OCI-LY7 (cell line): ENCODE measurements around the gene MYO18B. TPM values are rescaled to one million over a fixed set of nuclear protein-coding genes. Genes with fewer than 3 reads are reported as not detected.

Experiments used
- BruUV-seq: library from RNA; stranded (reverse); fragments of 400-500 nt; replicated peaks from 2 replicates; lab custom pipeline; 2021; lab: Mats Ljungman, UMichigan
- CTCF ChIA-PET: fragments of 300-600 bp; sonication (Branson Sonifier 250); formaldehyde crosslinking; loops from one replicate; lab custom pipeline; 2022; ENCODE audit warnings: antibody characterized with exemption; ENCODE audit not compliant: unreplicated experiment; lab: Charles Lee
- POLR2A ChIA-PET: fragments of 300-600 bp; sonication (Branson Sonifier 250); formaldehyde crosslinking; loops from one replicate; lab custom pipeline; 2022; ENCODE audit warnings: antibody characterized with exemption; lab: Charles Lee
- DNase-seq: peaks from one replicate; pipeline ENCODE4 v3.0.0-alpha.2; 2015; ENCODE audit warnings: low spot score
- H2AFZ ChIP-seq: fragments of 200-600 bp; sonication (generic), shearing (Covaris generic); 2 replicates; pipeline ENCODE4 v1.6.1; 2014; ENCODE audit warnings: mild to moderate bottlenecking, antibody characterized with exemption, low read length, moderate library complexity
- H3K27ac ChIP-seq: fragments of 200-600 bp; sonication (generic); 2 replicates; pipeline ENCODE4 v1.5.1; 2014; ENCODE audit warnings: mixed run types, low read depth, mild to moderate bottlenecking, moderate library complexity, low read length, inconsistent platforms; ENCODE audit not compliant: poor library complexity, severe bottlenecking
- H3K36me3 ChIP-seq: fragments of 200-600 bp; sonication (generic); 2 replicates; pipeline ENCODE4 v1.6.1; 2014; ENCODE audit warnings: mild to moderate bottlenecking, antibody characterized with exemption, low read length, moderate library complexity, mixed read lengths; ENCODE audit not compliant: insufficient read depth
- H3K4me1 ChIP-seq: fragments of 200-600 bp; sonication (generic); 2 replicates; pipeline ENCODE4 v1.5.1; 2014; ENCODE audit warnings: mild to moderate bottlenecking, low read length; ENCODE audit not compliant: insufficient read depth, poor library complexity, severe bottlenecking
- H3K4me2 ChIP-seq: fragments of 200-600 bp; sonication (generic); 2 replicates; pipeline ENCODE4 v1.6.1; 2014; ENCODE audit warnings: mild to moderate bottlenecking, low read length
- H3K4me3 ChIP-seq: fragments of 200-600 bp; sonication (generic); 2 replicates; pipeline ENCODE4 v1.5.1; 2014; ENCODE audit warnings: mild to moderate bottlenecking, low read depth, low read length; ENCODE audit not compliant: poor library complexity, severe bottlenecking
- H3K79me2 ChIP-seq: fragments of 200-600 bp; sonication (generic); 2 replicates; pipeline ENCODE4 v1.6.1; 2016; ENCODE audit warnings: low read depth, mild to moderate bottlenecking, low read length, moderate library complexity, mixed read lengths; ENCODE audit not compliant: insufficient read depth
- H3K9me2 ChIP-seq: fragments of 200-600 bp; sonication (generic); 2 replicates; pipeline ENCODE4 v1.6.1; 2016; ENCODE audit warnings: mild to moderate bottlenecking, low read length, mixed read lengths; ENCODE audit not compliant: insufficient read depth
- H3K9me3 ChIP-seq: fragments of 200-600 bp; sonication (generic); 2 replicates; pipeline ENCODE4 v1.6.1; 2014; ENCODE audit warnings: mild to moderate bottlenecking, mixed run types, low read length, mixed read lengths
- H4K20me1 ChIP-seq: fragments of 200-600 bp; sonication (generic); 2 replicates; pipeline ENCODE4 v1.6.1; 2014; ENCODE audit warnings: mild to moderate bottlenecking, antibody characterized with exemption, low read length, moderate library complexity, mixed read lengths; ENCODE audit not compliant: insufficient read depth
- CTCF ChIP-seq: fragments of 200-600 bp; sonication (generic); conservative IDR thresholded peaks from 2 replicates; pipeline ENCODE4 v1.5.1; 2014; ENCODE audit warnings: mild to moderate bottlenecking, antibody characterized with exemption, low read length, moderate library complexity, mixed read lengths
- EZH2phosphoT487 ChIP-seq: fragments of 200-600 bp; sonication (generic); IDR thresholded peaks from 2 replicates; pipeline ENCODE4 v1.6.1; 2018; ENCODE audit warnings: low read depth, borderline replicate concordance, mild to moderate bottlenecking, mixed run types, antibody characterized with exemption, low read length, moderate library complexity, mixed read lengths
- intact Hi-C: fragments of 100-400 bp; cut with micrococcal nuclease; formaldehyde crosslinking; loops from one replicate; pipeline ENCODE4 v1.10.0; 2022; ENCODE audit not compliant: unreplicated experiment
- total RNA-seq, 2 experiments: library from RNA; depleted of rRNA in 1 of 2; stranded (reverse); fragments of >200 nt in 1 of 2; shearing (Covaris generic) in 1 of 2; gene quantifications; 2 replicates each; pipeline ENCODE4 v1.2.3, GENCODE V29; 2014 to 2022

MYO18B gene
- total RNA-seq, 2 experiments from 2014 or later, result not detected

GRCh38 chr22:25935266-25936058, 193.5 kb downstream of the MYO18B start:
- Histone ChIP-seq H4K20me1 (no peaks in the 10 kb centered on the region), H3K4me1 (no peaks in the 10 kb centered on the region), H3K9me2 (no peaks in the 10 kb centered on the region), H3K4me3 (no peak overlapping the region), H2AFZ (no peak overlapping the region), H3K27ac (no peak overlapping the region), H3K36me3 (no peaks in the 10 kb centered on the region), H3K4me2 (no peak overlapping the region), H3K79me2 (no peaks in the 10 kb centered on the region), H3K9me3 (no peaks in the 10 kb centered on the region)
- intact Hi-C loops, result no loop called here
- DNase-seq, result no peak
- ChIA-PET POLR2A (no interaction called here), CTCF (no interaction called here)
- no TSS peak for BruUV-seq
- TF ChIP-seq EZH2phosphoT487 (no peak), CTCF (no peak)

DNA sequence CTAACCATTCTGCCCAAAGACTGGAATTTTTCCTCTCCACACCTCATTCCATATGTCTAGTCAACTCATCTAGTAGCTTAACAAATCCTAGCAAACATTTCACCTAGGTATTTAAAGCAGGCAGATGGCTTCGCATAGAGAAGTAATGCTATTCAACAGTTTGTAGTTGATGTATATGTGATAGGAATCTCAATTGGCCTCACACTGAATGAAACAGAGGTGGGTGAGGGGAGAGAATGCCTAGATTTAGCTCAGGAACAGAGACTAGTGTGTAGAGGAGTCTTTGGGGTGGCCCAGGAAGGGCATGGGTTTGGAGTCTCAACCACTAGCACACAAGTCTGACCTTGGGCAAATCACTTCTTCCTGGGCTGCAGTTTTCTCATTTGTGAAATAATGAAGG, 196.2 kb downstream of the MYO18B start:
- Histone ChIP-seq H3K4me3 (no peak overlapping the region), H3K9me3 (no peaks in the 10 kb centered on the region), H4K20me1 (no peaks in the 10 kb centered on the region), H3K79me2 (no peaks in the 10 kb centered on the region), H3K36me3 (no peaks in the 10 kb centered on the region), H3K27ac (no peak overlapping the region), H2AFZ (no peak overlapping the region), H3K9me2 (no peaks in the 10 kb centered on the region), H3K4me2 (no peak overlapping the region), H3K4me1 (no peaks in the 10 kb centered on the region)
- no TSS peak for BruUV-seq
- TF ChIP-seq CTCF, result no peak
- TF ChIP-seq EZH2phosphoT487, result no peak
- no peak for DNase-seq
- ChIA-PET CTCF (no interaction called here), POLR2A (interaction anchor here (0.6 kb wide), 1 partner anchor 997 kb away, joined by 4 read pairs; no protein-coding TSS in a partner anchor)
- intact Hi-C loops, result no loop called here

- Histone ChIP-seq H3K4me3 (no peak overlapping the region), H2AFZ (no peak overlapping the region), H3K4me1 (no peaks in the 10 kb centered on the region), H4K20me1 (no peaks in the 10 kb centered on the region), H3K79me2 (no peaks in the 10 kb centered on the region), H3K36me3 (no peaks in the 10 kb centered on the region), H3K4me2 (no peak overlapping the region), H3K27ac (no peak overlapping the region), H3K9me2 (no peaks in the 10 kb centered on the region), H3K9me3 (no peaks in the 10 kb centered on the region)
- DNase-seq, result no peak
- BruUV-seq, result no TSS peak
- no peak for TF ChIP-seq CTCF
- no peak for TF ChIP-seq EZH2phosphoT487
- POLR2A ChIA-PET, result no interaction called here
- CTCF ChIA-PET, result no interaction called here
- intact Hi-C loops, result no loop called here
Observed at GRCh38 chr22:25939384-25939783, 197.4 kb downstream of the MYO18B start.
